C4-2B (cell line): ENCODE results near the gene PARP1.
A peak's percentile ranks its signal among the peaks of the same experiment; 100 is the strongest.

Experiments used
- CTCF ChIP-seq: fragments of 450-650 bp; conservative IDR thresholded peaks from 2 replicates; pipeline ENCODE4 v1.5.1; 2017; ENCODE audit warnings: mild to moderate bottlenecking
- ZFX ChIP-seq: fragments of 450-650 bp; IDR thresholded peaks from 2 replicates; pipeline ENCODE4 v1.6.1; 2017

- TF ChIP-seq CTCF (peak; percentile 98), ZFX (peak; percentile 94)
Measured at GRCh38 chr1:226407497-226408284, at the start of gene PARP1.
